ENCODE data around the gene LPP.

- TF ChIP-seq CTCF (IDR thresholded peaks at IDR 0.05) (no peak), POLR2A (IDR thresholded peaks at IDR 0.05) (no peak)
Observed at GRCh38 chr3:188788621-188789081, 634.7 kb downstream of the LPP start.
